GM18861 (cell line): Measurements from ENCODE around the gene SGTA.
"Not testable (repeated sequence)": the region's sequence is repeated elsewhere in the genome, so short reads cannot be mapped to it uniquely, and the experiment has no call there.

Source experiments
- ATAC-seq: cut with Tn5 transposase; IDR thresholded peaks from one replicate; pipeline ENCODE4 v1.9.1; 2021; ENCODE audit not compliant: unreplicated experiment

SGTA gene

DNA sequence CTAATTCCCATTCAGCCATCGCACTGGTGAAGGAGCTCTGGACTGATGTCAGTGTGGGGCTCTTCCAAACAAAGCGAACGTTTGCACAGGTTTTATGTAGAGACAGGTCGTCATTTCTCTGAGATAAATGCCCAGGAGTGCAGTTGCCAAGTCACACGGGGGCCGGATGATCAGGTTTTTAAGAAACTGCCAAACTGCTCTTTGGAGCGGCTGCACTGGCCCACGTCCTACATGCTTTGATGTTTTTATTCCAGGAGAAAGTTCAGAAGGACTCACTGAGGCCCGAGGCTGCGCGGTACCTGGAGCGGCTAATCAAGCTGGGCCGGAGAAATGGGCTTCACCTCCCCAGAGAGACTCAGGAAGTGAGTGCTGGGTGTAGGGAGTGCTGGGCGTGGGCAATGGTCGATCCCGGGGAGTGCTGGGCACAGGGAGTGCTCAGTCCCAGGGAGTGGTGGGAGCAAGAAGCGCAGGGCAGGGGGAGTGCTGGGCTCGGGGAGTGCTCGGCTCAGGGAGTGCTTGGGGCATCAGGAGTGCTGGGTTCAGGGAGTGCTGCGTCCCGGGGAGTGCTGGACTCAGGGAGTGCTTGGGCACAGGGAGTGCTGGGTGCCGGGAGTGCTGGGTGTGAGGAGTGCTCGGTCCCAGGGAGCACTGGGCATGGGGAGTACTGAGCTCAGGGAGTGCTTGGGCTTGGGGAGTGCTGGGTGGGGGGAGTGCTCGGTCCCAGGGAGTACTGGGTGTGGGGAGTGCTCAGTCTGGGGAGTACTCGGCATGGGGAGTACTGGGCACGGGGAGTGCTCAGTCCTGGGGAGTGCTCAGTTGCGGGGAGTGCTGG, 13.0 kb upstream of the SGTA start:
- no peak for ATAC-seq

DNA sequence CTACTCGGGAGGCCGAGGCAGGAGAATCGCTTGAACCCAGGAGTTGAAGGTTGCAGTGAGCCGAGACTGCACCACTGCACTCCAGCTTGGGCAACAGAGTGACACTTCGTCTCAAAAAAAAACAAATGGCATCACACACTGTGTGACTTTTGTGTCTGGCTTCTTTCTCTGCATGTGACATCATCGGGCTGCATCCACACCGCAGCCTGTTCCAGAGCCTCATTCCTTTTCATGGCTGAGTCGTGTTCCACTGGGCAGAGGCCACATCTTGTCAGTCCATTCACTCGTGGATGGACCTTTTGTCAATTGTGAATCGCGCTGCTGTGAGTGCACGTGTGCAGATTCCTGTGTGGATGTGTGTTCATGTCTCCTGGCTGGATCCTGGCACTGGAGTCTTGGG, 10.5 kb upstream of the SGTA start:
- ATAC-seq = no peak

DNA sequence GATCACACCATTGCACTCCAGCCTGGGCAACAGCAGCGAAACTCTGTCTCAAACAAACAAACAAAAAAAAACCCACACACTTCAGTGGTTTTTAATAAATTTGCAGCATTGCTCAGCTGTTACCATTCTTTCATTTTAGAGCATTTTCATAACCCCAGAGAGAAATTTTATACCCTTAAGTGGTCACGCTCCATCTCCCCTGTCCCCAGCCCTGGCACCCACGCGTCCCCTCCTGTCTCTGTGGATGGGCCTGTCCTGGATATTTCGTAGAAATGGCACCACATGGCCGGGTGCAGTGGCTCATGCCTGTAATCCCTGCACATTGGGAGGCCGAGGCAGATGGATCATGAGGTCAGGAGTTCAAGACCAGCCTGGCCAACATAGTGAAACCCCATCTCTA, 10.1 kb upstream of the SGTA start:
- ATAC-seq = no peak

DNA sequence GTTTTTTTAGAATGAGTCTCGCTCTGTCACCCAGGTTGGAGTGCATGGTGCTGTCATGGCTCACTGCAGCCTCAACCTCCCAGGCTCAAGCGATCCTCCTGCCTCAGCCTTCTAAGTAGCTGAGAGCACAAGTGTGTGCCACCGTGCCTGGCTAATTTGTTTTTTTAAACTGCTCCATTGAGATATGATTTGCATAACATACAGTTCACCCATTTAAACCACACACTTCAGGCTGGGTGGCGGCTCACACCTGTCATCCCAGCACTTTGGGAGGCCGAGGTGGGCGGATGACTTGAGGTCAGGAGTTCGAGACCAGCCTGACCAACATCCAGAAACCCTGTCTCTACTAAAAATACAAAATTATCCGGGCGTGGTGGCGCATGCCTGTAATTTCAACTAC, 9.6 kb upstream of the SGTA start:
- not testable (repeated sequence) for ATAC-seq

DNA sequence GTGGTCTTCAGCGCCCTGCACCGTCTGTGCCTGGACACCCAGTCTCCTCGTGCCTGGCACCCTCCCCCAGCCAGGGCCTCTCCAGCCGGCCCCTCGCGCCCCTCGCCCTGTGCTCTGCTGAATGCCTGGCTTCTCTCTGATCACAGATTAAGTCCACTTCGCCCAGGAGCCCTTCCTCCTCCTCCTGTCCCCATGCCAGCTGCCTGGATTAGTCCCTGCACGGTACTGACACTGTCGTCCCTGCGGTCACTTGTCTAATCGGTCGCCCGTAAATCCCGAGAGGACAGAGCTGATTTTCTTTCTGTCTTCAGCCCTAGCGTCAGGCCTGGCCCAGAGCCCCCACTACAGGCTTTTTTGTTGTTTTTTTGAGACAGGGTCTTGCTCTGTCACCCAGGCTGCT, 8.8 kb upstream of the SGTA start:
- ATAC-seq = no peak

DNA sequence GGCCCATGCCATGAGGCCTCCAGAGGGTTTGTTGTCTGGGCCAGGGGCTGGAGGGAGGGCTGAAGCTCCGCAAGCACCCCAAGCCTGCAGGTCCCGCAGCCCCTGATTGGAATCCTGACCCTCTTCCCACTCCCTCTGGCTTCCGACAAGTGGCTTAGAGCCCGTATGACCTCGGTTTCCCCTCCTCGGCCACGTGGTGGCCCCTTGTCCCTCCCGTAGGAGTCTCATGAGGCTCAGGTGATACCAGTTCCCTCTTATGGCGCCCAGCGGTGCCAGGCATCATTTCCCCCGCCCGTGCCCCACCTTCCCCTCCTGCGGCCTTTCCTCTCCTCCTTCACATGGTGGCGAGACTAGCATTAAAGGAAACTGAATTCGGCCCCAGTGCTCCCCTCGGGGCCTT, 8.4 kb upstream of the SGTA start:
- ATAC-seq = no peak

DNA sequence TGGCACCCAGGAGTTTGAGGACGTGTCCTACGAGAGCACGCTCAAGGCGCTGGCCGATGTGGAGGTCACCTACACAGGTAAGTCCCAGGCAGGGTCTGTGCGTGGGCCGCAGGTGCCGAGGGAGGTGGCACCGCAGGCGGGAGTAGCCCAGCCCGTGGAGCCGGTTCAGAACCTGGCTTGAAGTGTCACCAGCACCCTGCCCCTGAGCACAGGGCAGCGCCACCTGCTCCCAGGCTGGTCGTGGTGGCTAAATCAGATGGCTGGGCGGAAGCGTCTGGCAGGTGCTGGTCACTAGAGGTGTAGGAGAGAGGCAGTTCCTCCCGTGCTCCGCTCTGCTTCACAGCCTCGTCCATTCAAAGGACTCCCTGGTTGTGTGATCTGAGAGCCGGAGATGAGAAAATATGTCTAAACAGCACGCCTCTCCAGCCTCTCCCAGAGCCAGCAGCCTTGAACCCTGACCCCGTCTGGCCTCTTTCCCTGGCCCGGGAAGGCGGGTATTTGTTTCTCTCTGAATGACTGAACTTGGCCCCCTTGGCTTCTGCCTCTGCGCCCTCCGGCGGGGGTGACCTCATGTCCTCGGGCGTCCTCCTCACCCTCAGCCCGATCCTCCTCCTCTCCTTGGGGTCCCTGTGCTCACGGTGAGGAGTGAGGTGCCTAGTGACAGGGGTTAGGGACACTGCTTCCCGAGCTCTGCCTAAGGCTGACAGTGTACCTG, 7.6 kb upstream of the SGTA start:
- no peak for ATAC-seq

DNA sequence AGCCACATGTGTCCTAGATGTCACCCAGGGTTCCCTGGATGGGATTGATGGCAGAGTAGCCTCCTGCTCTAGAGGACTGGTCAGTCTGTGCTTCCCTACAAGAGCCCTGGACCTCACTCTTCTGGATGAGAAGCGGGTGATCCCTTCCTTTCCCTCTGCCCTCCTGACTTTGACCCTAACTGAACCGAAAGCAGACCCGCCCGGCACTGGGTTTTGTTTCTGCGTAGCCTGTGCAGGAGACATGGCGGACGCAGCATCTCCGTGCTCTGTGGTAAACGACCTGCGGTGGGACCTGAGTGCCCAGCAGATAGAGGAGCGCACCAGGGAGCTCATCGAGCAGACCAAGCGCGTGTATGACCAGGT, 7.1 kb upstream of the SGTA start:
- ATAC-seq = no peak

DNA sequence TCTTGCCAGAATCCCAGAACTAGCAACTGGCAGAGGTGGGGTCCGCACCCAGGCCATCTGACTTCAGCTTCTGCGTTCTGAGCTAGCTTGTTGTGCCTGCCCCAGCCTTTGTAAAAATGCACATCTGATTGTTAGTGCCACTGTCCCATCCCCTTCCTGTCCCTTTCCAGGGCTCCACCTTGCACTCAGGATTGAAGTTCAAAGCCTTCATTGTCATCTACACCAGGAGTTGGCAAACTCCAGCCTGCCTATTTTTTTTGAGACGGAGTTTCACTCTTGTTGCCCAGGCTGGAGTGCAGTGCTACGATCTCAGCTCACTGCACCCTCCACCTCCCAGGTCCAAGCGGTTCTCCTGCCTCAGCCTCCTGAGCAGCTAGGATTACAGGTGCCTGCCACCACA, 5.2 kb upstream of the SGTA start:
- ATAC-seq = no peak

DNA sequence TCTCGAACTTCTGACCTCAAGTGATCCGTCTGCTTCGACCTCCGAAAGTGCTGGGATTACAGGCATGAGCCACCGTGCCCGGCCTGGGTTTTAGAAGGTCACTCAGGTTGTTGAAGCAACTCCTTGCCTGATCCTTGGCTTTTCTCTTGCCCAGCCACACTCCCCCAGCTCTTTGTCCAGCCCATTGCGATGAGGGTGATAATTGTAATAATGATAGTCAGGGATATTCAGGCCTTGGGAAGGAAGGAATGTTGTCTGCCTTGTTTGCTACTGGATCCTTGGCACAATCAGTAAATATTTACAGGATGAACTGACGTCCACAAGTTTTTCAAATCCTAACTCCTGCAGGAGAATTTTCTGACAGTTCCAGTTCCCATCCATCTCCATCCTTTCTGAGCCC, 4.0 kb upstream of the SGTA start:
- ATAC-seq = no peak

DNA sequence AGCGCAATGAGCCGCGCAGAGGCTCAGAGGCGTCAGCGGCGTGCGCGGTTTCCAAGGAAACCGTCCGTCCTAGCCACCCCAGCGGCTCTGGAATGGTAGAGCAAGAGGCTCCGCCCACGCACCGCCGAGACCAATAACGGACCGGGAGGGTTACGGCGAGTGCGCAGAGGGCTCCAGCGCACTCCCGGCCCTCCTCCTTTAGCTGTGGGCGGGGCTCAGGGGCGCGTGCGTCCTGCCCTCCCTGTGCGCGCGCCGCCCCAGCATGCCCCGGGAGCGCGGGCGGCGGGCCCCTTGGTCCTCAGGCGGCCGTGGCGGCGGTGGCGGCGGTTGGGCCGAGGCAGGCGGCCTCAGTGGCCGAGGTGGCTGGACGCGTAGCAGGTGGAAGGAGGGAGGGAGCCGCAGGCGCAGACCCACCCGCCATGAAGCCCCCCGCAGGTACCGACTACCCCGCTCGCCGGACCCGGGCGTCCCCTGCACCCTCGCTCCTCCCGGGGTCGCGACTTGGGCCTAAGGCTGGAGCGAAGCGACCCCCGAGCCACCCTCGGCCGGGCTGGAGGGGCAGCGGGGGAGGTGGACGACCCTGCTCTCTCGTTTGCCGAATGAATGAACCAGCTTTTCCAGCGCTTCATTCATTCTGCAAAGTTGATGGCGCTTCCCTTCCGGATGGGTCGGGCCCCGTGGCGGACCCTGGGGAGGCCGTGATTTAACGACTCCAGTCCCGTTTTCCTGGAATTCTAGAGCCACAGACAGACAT, 2.3 kb upstream of the SGTA start, which contains the start of gene THOP1:
Gene THOP1 (plus strand): TSS at position 260 of the 754 bp plus-strand sequence. CDS start 160 bp downstream, at position 420.
- ATAC-seq = peak; percentile 53

DNA sequence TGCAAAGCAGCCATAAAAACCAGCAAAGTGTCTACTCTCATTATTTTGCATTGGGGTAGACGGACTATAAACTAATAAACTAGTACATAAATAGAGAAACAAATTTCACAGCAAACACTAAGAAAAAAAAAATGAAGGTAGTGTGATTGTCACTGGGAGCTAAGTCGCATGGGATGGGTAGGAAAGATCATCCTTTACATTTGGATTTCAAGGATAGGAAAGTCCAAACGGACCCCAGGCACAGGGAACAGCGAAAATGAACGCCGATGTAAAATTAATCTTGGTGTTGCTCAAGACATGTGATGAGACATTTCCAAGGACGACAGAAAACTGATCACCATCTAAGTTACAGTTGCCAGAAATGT, 690 bp upstream of the SGTA start:
- ATAC-seq = no peak

DNA sequence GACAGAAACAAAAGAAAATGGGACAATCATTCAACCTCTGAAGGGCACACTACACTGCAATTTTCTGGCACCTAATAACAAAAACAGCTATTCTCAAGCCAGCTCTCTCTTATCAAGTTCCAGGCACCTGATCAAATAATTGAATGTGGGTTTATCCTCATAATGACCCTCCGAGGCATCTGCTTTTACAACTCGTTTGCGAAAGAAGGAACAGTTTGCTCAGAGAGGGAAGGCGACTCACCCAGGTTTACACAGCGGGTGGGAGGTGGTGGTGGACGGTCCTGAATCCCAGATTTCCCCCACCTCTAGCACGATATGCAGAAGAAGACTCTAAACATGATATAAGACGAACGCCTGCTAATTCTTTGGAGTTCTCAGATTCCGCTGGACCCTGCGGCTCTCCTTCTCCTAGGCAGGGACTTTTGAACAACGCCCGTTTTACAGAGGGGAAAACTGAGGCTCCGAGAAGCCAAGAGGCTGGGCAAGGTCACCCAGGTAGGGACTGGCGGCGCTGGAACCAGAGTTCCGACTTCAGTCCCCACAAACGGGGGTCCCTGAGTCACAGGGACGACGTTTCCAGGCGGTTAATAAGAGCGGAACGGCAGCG, 641 bp downstream of the SGTA start:
- ATAC-seq = no peak

DNA sequence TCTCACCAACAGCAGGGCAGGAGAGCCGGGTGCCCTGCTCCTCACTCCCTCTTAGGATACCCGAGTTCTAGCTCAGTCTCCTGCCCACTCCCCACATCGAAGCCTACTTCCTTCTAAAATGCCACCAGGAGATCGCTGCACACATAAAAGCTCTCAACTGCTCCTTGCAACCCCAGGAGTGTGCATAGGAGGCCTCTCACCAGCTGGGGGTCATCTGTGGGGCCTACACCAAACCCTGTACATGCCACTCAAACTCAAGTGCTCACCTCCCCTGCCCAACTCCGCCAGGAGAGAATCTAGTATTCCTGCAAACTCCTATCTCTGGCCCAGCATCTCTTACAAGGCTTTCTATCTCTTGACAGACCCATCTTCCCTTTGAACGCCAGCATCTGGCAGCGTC, 2.8 kb downstream of the SGTA start:
- ATAC-seq = no peak

DNA sequence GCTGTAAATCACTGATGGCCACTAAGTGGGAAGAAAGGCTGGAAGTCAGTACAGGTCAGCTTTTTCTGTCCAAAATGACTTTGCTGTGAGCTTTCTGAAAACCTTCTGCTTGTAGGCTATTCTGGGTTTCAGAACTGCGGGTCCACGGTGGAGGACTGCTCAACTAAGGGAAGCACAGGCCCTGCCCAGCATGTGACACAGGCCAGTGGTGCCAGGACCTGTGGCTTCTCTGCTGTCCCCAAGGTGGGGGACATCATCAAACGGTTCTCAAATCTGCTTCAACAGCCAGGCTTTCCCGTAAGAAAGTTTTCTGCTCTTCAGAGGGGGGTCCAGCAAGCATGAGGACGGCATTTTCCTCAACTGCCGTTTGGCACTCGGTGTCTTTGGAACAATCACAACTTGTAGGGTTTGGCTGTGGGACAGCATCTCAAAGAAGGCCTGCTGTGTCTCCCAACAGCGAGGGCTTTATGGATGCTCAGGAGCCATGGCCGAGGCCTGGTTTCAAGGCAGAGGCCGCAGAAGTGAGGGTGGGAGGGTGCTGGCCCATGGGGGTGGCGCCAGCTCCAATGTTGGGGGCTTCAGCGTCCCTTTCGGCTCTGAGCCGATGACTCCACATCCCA, 3.8 kb downstream of the SGTA start:
- ATAC-seq = no peak

DNA sequence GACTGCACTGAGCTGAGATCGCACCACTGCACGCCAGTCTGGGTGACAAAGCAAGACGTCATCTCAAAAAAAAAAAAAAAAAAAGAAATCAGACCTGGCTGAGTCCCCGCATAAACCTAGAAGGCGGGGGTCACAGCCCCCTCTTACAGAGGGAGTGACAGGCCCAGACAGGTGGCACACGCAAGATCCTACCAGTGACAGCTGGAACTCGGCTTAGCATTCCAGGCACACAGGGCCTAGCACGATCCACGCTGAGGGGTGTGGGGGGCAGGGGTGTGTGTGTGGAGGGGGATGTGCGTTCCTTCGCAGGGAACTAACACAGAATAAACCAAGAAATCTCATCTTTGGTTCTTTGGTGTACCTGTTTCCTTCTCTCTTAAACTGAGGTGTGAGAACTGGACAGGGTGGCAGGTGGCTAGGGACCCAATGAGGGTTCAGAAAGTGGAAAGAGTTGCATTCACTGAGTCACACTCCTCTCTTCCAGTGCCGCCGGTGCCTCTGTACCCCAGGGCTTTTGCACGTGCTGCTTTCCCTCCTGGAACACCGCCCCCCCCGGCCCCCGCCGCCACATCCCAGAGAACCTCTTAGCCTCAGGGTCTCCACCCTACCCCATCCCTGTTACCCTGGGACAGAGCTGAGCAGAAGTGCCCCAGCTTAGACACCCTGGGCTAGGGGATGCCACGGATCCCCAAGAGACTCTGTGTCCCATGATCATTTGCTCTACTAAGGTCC, 5.0 kb downstream of the SGTA start:
- no peak for ATAC-seq

DNA sequence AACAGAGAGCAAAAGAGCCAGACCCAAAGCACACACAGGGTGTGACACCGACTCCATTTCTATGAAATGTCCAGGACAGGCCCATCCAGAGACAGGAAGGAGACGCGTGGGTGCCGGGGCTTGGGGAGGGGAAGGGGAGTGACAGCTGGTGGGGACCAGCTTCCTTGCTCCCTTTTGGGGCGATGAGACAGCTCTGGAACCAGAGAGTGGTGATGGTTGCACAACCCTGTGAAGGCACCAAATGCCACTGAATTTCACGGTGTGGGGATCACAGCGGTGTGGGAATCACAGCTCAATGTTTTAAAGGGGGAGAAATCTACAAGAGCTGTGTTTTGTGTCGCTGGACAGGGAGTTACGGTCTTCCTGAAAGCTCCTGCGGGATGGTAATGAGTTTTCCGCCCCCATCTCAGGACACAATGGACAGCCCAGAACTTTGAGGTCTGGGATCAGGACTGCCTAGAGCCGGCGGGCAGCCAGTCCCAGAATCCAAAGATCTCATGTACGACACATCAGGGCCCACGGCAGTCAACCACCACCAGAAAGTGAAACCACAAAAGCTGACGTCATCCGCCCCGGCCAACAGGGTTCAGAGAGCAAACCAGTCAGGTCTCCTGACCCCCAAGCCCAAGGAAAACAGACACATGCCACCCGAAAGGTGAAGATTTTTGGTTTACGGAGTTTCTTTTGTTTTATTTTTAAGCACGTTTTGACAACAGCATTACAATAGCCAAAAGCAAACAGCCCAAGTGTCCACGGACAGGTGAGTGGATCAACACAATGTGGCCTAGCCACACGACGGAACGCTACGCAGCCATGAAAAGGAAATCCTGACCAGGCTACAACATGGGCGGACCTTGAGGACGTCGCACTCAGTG, 7.3 kb downstream of the SGTA start:
- no peak for ATAC-seq

DNA sequence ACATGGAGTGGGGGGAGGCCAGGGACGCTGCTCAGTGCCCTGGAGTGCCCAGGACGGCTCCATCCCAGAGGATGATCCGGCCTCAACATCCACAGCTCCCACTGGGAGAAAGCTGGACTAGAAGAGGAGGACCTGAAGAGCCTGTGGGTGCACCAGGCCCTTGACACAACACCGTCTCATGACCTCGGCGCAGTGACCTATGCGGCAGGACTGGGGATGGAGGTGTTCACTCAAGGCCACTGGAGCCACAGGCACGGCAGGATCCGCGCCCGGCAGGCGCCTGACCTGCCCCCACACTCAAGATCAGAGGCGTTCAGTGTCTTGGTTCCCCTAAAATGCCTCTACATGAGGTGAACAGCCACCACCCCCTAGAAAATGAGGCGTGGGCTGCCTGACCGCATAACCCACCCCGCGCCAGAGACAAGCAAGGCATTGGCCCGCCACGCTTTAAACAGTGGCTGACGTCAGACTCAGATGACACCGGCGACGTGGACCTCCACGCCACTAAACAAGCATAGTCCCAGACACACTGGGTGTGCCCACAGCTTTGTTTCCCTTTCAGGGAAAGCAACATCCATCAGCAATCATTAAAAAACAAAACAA, 8.0 kb downstream of the SGTA start:
- no peak for ATAC-seq

DNA sequence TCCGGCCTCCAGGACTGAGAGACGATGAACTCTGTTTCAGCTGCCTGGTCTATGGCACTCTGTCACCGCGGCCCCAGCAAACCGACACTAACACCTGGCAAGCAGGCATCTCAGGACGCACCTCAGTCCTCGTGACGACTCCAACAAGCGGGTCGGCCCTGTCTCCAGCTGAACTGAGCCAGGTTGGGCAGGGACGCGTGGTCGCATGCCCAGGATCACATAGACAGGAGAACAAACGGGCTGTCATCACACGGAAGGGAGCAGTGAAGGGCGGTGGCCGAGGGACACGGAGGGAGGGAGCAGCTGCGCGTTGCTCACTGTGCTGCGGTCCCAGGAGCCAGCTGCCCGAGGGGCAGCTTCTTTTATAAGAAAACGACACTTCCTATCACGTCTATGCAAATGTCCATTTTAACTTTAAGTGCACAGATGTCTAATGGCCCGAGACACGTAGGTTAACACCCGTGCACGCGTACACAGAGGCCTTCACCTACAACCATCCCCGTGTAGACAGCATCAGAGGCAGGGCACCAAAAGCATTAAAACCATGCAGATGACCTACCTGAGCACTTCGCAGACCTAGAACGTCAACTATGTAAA, 8.9 kb downstream of the SGTA start:
- no peak for ATAC-seq
